Measurements from ENCODE around the gene CTPS2. TPM values are rescaled to one million over a fixed set of nuclear protein-coding genes. Genes with fewer than 3 reads are reported as not detected.

The CTPS2 gene
- total and polyA plus RNA-seq, 10 of the 15 experiments (the other 5 are each of a cell fraction or from before 2014, with no cell fraction given): 5.9 to 17.8 (median 14.2) TPM

GRCh38 chrX:16585486-16586376 is 126.7 kb downstream of the CTPS2 start:
- ChIA-PET RAD21 (ENCODE audit: unreplicated experiment) (no interaction called here), POLR2A (no interaction called here), CTCF (no interaction called here), SMC1A (ENCODE audit: uncharacterized antibody, unreplicated experiment) (no interaction called here)
- no peak for ATAC-seq
- H3K27ac ChIP-seq (ENCODE audit: control insufficient read depth, insufficient read depth): no peak overlapping the region
- no TSS peak for BruUV-seq (replicated peaks)
- no peaks in the 10 kb centered on the region for H3K79me2 ChIP-seq (ENCODE audit: control insufficient read depth, insufficient read depth, low read length)
- H3K4me2 ChIP-seq (ENCODE audit: control insufficient read depth, insufficient read depth): no peak overlapping the region
- FAIRE-seq: no peak
- H3K36me3 ChIP-seq (ENCODE audit: control insufficient read depth in 2 of 2, insufficient read depth in 2 of 2, low read length in 1 of 2): no peaks in the 10 kb centered on the region
- no peak for TF ChIP-seq BCL11A (IDR thresholded peaks at IDR 0.05; ENCODE audit: low read depth, low read length)
- no peak for TF ChIP-seq RAD21 (IDR thresholded peaks at IDR 0.05; ENCODE audit: insufficient read depth, low read depth, low read length)
- TF ChIP-seq EP300 (IDR thresholded peaks at IDR 0.05; ENCODE audit: borderline replicate concordance in 1 of 2, control insufficient read depth in 1 of 2, low read depth in 2 of 2, low read length in 2 of 2): no peak
- no peak for TF ChIP-seq BHLHE40 (IDR thresholded peaks at IDR 0.05; ENCODE audit: borderline replicate concordance in 1 of 2, low read depth in 2 of 2, low read length in 1 of 2)
- TF ChIP-seq HDAC6 (IDR thresholded peaks at IDR 0.05; ENCODE audit: unreplicated experiment): no peak
- TF ChIP-seq MTA3 (IDR thresholded peaks at IDR 0.05; ENCODE audit: borderline replicate concordance, low read length): no peak
- no peak for TF ChIP-seq SREBF2 (IDR thresholded peaks at IDR 0.05; ENCODE audit: low read length)
- TF ChIP-seq BACH1 (IDR thresholded peaks at IDR 0.05; ENCODE audit: borderline replicate concordance): no peak
- TF ChIP-seq NFXL1 (IDR thresholded peaks at IDR 0.05; ENCODE audit: borderline replicate concordance): no peak
- TF ChIP-seq, protein P1, sequence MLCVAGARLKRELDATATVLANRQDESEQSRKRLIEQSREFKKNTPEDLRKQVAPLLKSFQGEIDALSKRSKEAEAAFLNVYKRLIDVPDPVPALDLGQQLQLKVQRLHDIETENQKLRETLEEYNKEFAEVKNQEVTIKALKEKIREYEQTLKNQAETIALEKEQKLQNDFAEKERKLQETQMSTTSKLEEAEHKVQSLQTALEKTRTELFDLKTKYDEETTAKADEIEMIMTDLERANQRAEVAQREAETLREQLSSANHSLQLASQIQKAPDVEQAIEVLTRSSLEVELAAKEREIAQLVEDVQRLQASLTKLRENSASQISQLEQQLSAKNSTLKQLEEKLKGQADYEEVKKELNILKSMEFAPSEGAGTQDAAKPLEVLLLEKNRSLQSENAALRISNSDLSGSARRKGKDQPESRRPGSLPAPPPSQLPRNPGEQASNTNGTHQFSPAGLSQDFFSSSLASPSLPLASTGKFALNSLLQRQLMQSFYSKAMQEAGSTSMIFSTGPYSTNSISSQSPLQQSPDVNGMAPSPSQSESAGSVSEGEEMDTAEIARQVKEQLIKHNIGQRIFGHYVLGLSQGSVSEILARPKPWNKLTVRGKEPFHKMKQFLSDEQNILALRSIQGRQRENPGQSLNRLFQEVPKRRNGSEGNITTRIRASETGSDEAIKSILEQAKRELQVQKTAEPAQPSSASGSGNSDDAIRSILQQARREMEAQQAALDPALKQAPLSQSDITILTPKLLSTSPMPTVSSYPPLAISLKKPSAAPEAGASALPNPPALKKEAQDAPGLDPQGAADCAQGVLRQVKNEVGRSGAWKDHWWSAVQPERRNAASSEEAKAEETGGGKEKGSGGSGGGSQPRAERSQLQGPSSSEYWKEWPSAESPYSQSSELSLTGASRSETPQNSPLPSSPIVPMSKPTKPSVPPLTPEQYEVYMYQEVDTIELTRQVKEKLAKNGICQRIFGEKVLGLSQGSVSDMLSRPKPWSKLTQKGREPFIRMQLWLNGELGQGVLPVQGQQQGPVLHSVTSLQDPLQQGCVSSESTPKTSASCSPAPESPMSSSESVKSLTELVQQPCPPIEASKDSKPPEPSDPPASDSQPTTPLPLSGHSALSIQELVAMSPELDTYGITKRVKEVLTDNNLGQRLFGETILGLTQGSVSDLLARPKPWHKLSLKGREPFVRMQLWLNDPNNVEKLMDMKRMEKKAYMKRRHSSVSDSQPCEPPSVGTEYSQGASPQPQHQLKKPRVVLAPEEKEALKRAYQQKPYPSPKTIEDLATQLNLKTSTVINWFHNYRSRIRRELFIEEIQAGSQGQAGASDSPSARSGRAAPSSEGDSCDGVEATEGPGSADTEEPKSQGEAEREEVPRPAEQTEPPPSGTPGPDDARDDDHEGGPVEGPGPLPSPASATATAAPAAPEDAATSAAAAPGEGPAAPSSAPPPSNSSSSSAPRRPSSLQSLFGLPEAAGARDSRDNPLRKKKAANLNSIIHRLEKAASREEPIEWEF (IDR thresholded peaks at IDR 0.05; ENCODE audit: insufficient replicate concordance, low read depth, low read length): no peak
- TF ChIP-seq CREB1 (IDR thresholded peaks at IDR 0.05; ENCODE audit: low read depth): no peak
- no peak for TF ChIP-seq MYB (IDR thresholded peaks at IDR 0.05; ENCODE audit: borderline replicate concordance, low read depth, low read length)
- TF ChIP-seq ZNF622 (IDR thresholded peaks at IDR 0.05): no peak
- no peak for TF ChIP-seq STAT1 (conservative IDR thresholded peaks at IDR 0.05)
- TF ChIP-seq CBFB (IDR thresholded peaks at IDR 0.05; ENCODE audit: low read depth): no peak
- no peak for TF ChIP-seq WRNIP1 (IDR thresholded peaks at IDR 0.05; ENCODE audit: borderline replicate concordance, low read depth, low read length)
- TF ChIP-seq POLR2AphosphoS5 (IDR thresholded peaks at IDR 0.05; ENCODE audit: low read length): no peak
- no peak for TF ChIP-seq ZSCAN29 (IDR thresholded peaks at IDR 0.05)
- TF ChIP-seq SMAD1 (IDR thresholded peaks at IDR 0.05; ENCODE audit: low read depth, partially characterized antibody): no peak
- no peak overlapping the region for H3K4me3 ChIP-seq
- no peaks in the 10 kb centered on the region for H4K20me1 ChIP-seq (ENCODE audit: control insufficient read depth, insufficient read depth)
- WGBS (ENCODE audit: insufficient coverage, insufficient replicate concordance, low lambda C conversion rate, missing lambda C conversion rate): 31% methylated on average over 7 of the region's 7 CpGs
- no peaks in the 10 kb centered on the region for H3K27me3 ChIP-seq (replicated peaks in 1 of 2; ENCODE audit: control insufficient read depth in 2 of 2, insufficient read depth in 2 of 2, low read length in 1 of 2)
- no peak overlapping the region for H2AFZ ChIP-seq (ENCODE audit: control insufficient read depth, low read depth, low read length)
- DNase-seq (ENCODE audit: low read depth, low spot score): no peak
- no peaks in the 10 kb centered on the region for H3K9me3 ChIP-seq (replicated peaks; ENCODE audit: control insufficient read depth, insufficient read depth, low read length)
- no peak overlapping the region for H3K9ac ChIP-seq (ENCODE audit: control insufficient read depth, insufficient read depth, low read length)
- H3K4me1 ChIP-seq (ENCODE audit: control insufficient read depth, insufficient read depth, low read length): no peaks in the 10 kb centered on the region
- intact Hi-C loops (cut with micrococcal nuclease; ENCODE audit: unreplicated experiment) (no loop called here), in situ Hi-C loops (cut with MboI) (no loop called here)
